ENCODE data around the gene TOX4.

DNA sequence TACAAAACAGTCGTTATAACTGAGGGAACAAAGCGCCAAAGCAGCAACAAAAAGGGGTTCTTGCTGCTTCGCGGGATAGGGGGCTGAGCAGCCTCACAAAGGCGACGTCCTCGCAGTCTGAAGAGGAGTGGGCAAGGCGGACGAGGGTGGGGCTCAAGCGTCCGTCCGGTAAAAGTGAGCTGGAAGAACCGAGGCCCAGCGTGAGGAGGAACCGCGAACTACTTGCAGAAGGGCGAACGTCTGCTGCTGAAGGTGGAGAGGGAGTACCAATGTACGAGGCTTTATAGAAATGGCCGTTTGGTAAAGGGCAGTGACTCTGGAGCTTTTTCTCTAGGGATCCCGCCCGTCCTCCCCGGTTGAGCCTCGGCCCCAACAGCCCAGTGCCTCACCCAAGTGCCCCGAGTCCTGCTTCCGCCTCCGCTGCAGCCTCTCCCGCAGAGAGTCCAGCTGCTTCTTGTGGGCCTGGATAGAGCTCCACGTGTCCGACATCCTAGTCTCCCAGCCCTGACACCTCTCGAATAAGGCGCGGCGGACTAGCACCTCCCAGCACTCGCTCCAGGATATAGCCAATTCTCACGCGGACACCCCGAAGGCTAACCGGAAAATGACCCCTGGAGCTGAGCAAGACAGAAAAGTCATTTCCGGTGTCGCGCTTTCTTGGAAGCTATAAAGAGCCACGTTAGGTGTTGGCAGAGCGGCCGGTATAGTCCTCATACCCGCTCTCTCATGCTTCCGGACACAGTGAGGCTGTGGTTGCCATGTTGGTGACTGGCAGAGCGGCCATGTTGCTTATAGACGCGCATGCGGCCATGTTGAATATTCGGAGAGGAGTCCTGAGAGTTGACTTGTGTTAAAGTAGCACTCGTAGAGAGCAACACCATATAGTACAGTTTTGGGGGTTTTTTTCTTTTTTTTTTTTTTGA is 34.0 kb downstream of the TOX4 start, which contains the start of gene METTL3:
- TF ChIP-seq, protein P1, sequence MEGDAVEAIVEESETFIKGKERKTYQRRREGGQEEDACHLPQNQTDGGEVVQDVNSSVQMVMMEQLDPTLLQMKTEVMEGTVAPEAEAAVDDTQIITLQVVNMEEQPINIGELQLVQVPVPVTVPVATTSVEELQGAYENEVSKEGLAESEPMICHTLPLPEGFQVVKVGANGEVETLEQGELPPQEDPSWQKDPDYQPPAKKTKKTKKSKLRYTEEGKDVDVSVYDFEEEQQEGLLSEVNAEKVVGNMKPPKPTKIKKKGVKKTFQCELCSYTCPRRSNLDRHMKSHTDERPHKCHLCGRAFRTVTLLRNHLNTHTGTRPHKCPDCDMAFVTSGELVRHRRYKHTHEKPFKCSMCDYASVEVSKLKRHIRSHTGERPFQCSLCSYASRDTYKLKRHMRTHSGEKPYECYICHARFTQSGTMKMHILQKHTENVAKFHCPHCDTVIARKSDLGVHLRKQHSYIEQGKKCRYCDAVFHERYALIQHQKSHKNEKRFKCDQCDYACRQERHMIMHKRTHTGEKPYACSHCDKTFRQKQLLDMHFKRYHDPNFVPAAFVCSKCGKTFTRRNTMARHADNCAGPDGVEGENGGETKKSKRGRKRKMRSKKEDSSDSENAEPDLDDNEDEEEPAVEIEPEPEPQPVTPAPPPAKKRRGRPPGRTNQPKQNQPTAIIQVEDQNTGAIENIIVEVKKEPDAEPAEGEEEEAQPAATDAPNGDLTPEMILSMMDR (conservative IDR thresholded peaks at IDR 0.05; ENCODE audit: low read length) = no peak
- no peak for TF ChIP-seq EZH2phosphoT487 (IDR thresholded peaks at IDR 0.05; ENCODE audit: borderline replicate concordance)

Data from Loucy (cell line).